H9 (cell line): ENCODE data around the gene SLC39A1. TPM values are rescaled to one million over a fixed set of nuclear protein-coding genes. Genes with fewer than 3 reads are reported as not detected.

Experiments used
- DNase-seq: peaks from one replicate; pipeline ENCODE4 v3.0.0-alpha.2; 2017
- H2AFZ ChIP-seq: one replicate; pipeline ENCODE4 v1.6.1; 2013; ENCODE audit warnings: mild to moderate bottlenecking, low read length, control low read depth, moderate library complexity
- H2AK5ac ChIP-seq: 2 replicates; pipeline ENCODE4 v1.6.1; 2013; ENCODE audit warnings: low read length, control low read depth, mixed read lengths; ENCODE audit not compliant: insufficient read length
- H2BK120ac ChIP-seq: one replicate; pipeline ENCODE4 v1.6.1; 2013; ENCODE audit warnings: low read depth, mild to moderate bottlenecking, low read length, control low read depth, inconsistent platforms; ENCODE audit not compliant: poor library complexity, severe bottlenecking
- H2BK12ac ChIP-seq: 2 replicates; pipeline ENCODE4 v1.6.1; 2013; ENCODE audit warnings: low read length, control low read depth, mixed read lengths, low read depth; ENCODE audit not compliant: insufficient read length
- H2BK15ac ChIP-seq: 2 replicates; pipeline ENCODE4 v1.6.1; 2013; ENCODE audit warnings: low read depth, low read length, control low read depth
- H2BK20ac ChIP-seq: one replicate; pipeline ENCODE4 v1.6.1; 2013; ENCODE audit warnings: low read depth, mild to moderate bottlenecking, low read length, control low read depth, inconsistent platforms; ENCODE audit not compliant: poor library complexity, severe bottlenecking
- H2BK5ac ChIP-seq: 2 replicates; pipeline ENCODE4 v1.6.1; 2013; ENCODE audit warnings: low read length, control low read depth, mixed read lengths; ENCODE audit not compliant: insufficient read length
- H3K14ac ChIP-seq: 2 replicates; pipeline ENCODE4 v1.6.1; 2013; ENCODE audit warnings: low read length, control low read depth; ENCODE audit not compliant: insufficient read depth
- H3K18ac ChIP-seq: 2 replicates; pipeline ENCODE4 v1.6.1; 2013; ENCODE audit warnings: low read depth, mild to moderate bottlenecking, mixed read lengths, low read length, control low read depth; ENCODE audit not compliant: insufficient read length
- H3K23ac ChIP-seq: 2 replicates; pipeline ENCODE4 v1.6.1; 2013; ENCODE audit warnings: low read length, control low read depth, mixed read lengths, low read depth; ENCODE audit not compliant: insufficient read length
- H3K23me2 ChIP-seq: 2 replicates; pipeline ENCODE4 v1.6.1; 2013; ENCODE audit warnings: low read depth, mild to moderate bottlenecking, mixed read lengths, low read length, control low read depth; ENCODE audit not compliant: insufficient read length, poor library complexity, severe bottlenecking
- H3K27ac ChIP-seq: 2 replicates; pipeline ENCODE4 v1.5.1; 2013; ENCODE audit warnings: low read length, control low read depth, mixed read lengths, low read depth; ENCODE audit not compliant: insufficient read length
- H3K27me3 ChIP-seq: 2 replicates; pipeline ENCODE4 v1.6.1; 2013; ENCODE audit warnings: low read length, control low read depth, inconsistent platforms; ENCODE audit not compliant: insufficient read depth
- H3K4ac ChIP-seq: 2 replicates; pipeline ENCODE4 v1.6.1; 2013; ENCODE audit warnings: low read depth, mild to moderate bottlenecking, control low read depth, inconsistent platforms, low read length, moderate library complexity
- H3K4me1 ChIP-seq: 2 replicates; pipeline ENCODE4 v1.6.1; 2013; ENCODE audit warnings: low read length, control low read depth, inconsistent platforms; ENCODE audit not compliant: insufficient read depth
- H3K4me2 ChIP-seq: 2 replicates; pipeline ENCODE4 v1.6.1; 2013; ENCODE audit warnings: low read length, control low read depth, mixed read lengths; ENCODE audit not compliant: insufficient read length, insufficient read depth
- H3K56ac ChIP-seq: 2 replicates; pipeline ENCODE4 v1.6.1; 2013; ENCODE audit warnings: low read depth, mild to moderate bottlenecking, mixed read lengths, low read length, control low read depth; ENCODE audit not compliant: insufficient read length
- H3K79me1 ChIP-seq: 2 replicates; pipeline ENCODE4 v1.6.1; 2013; ENCODE audit warnings: low read depth, mild to moderate bottlenecking, moderate library complexity, low read length, control low read depth, inconsistent platforms; ENCODE audit not compliant: insufficient read depth, poor library complexity, severe bottlenecking
- H3K79me2 ChIP-seq: 2 replicates; pipeline ENCODE4 v1.6.1; 2013; ENCODE audit warnings: low read length, control low read depth, inconsistent platforms; ENCODE audit not compliant: insufficient read depth
- H3K9ac ChIP-seq: 2 replicates; pipeline ENCODE4 v1.6.1; 2013; ENCODE audit warnings: low read length, control low read depth, mixed read lengths; ENCODE audit not compliant: insufficient read length; ENCODE audit errors: extremely low read depth
- H3K9me3 ChIP-seq: one replicate; pipeline ENCODE4 v1.6.1; 2013; ENCODE audit warnings: low read depth, low read length, inconsistent platforms; ENCODE audit not compliant: control insufficient read depth
- H3T11ph ChIP-seq: one replicate; pipeline ENCODE4 v1.6.1; 2013; ENCODE audit warnings: mild to moderate bottlenecking, low read length, control low read depth, inconsistent platforms
- H4K20me1 ChIP-seq: one replicate; pipeline ENCODE4 v1.6.1; 2013; ENCODE audit not compliant: control insufficient read depth, insufficient read length, insufficient read depth
- H4K5ac ChIP-seq: 2 replicates; pipeline ENCODE4 v1.6.1; 2013; ENCODE audit warnings: low read depth, mild to moderate bottlenecking, mixed read lengths, low read length, control low read depth; ENCODE audit not compliant: insufficient read length
- H4K8ac ChIP-seq: replicated peaks from 2 replicates; pipeline ENCODE4 v1.6.1; 2013; ENCODE audit warnings: low read length, control low read depth, mixed read lengths, low read depth; ENCODE audit not compliant: insufficient read length
- H4K91ac ChIP-seq: 2 replicates; pipeline ENCODE4 v1.6.1; 2013; ENCODE audit warnings: low read depth, mild to moderate bottlenecking, moderate library complexity, mixed read lengths, low read length, control low read depth; ENCODE audit not compliant: insufficient read length
- H3K27ac Mint-ChIP-seq, 3 experiments: 2 replicates in 2 of 3; 3 replicates in 1 of 3; pipeline ENCODE4 v1.8.0; 2020 to 2021; ENCODE audit warnings: mixed read lengths in 3 of 3, mild to moderate bottlenecking in 1 of 3, moderate library complexity in 1 of 3
- H3K27me3 Mint-ChIP-seq: 2 replicates; pipeline ENCODE4 v1.8.0; 2021; ENCODE audit warnings: low read depth, mild to moderate bottlenecking, moderate library complexity, mixed read lengths
- H3K36me3 Mint-ChIP-seq, 3 experiments: 2 replicates in 2 of 3; 3 replicates in 1 of 3; pipeline ENCODE4 v1.8.0; 2020 to 2021; ENCODE audit warnings: low read depth in 3 of 3, mixed read lengths in 3 of 3; ENCODE audit not compliant: insufficient read depth in 1 of 3
- H3K4me1 Mint-ChIP-seq, 2 experiments: 2 replicates each; pipeline ENCODE4 v1.8.0; 2020; ENCODE audit warnings: mixed read lengths in 2 of 2
- H3K4me3 Mint-ChIP-seq, 2 experiments: 2 replicates in 1 of 2; 3 replicates in 1 of 2; pipeline ENCODE4 v1.8.0; 2020 to 2021; ENCODE audit warnings: mild to moderate bottlenecking in 2 of 2, mixed read lengths in 2 of 2, moderate library complexity in 1 of 2
- H3K9me3 Mint-ChIP-seq, 2 experiments: 2 replicates in 1 of 2; 3 replicates in 1 of 2; pipeline ENCODE4 v1.8.0; 2020; ENCODE audit warnings: mild to moderate bottlenecking in 2 of 2, mixed read lengths in 2 of 2, moderate library complexity in 1 of 2
- WGBS: extraction: QIAGEN DNeasy Blood & Tissue Kit; methylation state at CpG from one replicate; pipeline ENCODE4 v1.1.7; 2013; ENCODE audit warnings: missing lambda C conversion rate, low lambda C conversion rate, mixed read lengths; ENCODE audit not compliant: insufficient read length; ENCODE audit errors: extremely low coverage; 5-methylcytosine and 5-hydroxymethylcytosine counted together
- total RNA-seq: library from RNA; stranded (reverse); gene quantifications from 2 replicates; pipeline ENCODE4 v1.2.1, GENCODE V29; 2021
- TF ChIP-seq, protein P1 (sequence below): fragments of 200-600 bp; sonication (generic); conservative IDR thresholded peaks from 3 replicates; pipeline ENCODE4 v1.8.0; 2021; ENCODE audit warnings: antibody characterized with exemption, mild to moderate bottlenecking

Gene SLC39A1
- total RNA-seq, 1 experiment from 2014 or later = 161 TPM

DNA sequence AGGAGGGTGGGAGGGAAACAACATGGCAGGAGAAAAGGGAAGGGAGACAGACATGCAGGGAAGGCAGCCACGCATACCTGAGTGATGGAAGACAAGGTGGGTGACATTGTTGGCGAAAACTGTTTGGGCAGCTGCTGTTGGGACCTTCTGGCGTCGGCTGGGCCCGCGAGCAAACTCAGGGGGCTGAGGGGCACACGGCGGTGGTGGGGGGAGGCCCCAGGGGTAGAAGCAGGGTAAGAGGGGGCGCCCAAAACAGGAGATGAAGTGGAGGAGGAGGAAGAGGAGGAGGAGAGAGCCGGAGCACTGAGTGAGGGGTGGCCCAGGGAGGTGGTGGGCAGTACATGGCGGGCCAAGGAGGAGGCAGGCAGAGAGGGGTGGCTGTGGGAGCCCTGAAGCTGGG lies 12.2 kb downstream of the SLC39A1 start:
- H4K8ac ChIP-seq = no peak overlapping the region
- peaks cover 12% of the 10 kb centered on the region for H3K79me2 ChIP-seq
- H2BK120ac ChIP-seq = no peak overlapping the region
- H4K91ac ChIP-seq = no peak overlapping the region
- DNase-seq = no peak
- Mint-ChIP-seq H3K4me3 (no peak overlapping the region), H3K27ac (0 out of 7 replicates have a peak overlapping the region, but pooled peaks of 1 of the 3 experiments have one; percentile 2), H3K9me3 (no peaks in the 10 kb centered on the region), H3K27me3 (no peaks in the 10 kb centered on the region), H3K4me1 (peaks cover 6 to 7% of the 10 kb centered on the region in 2 experiments; a peak in 3 of 4 replicates), H3K36me3 (peaks cover 23 to 68% (median 38%) of the 10 kb centered on the region in 3 experiments; a peak in 6 of 7 replicates)
- no peak overlapping the region for H3K27ac ChIP-seq
- H4K20me1 ChIP-seq = peaks cover 2% of the 10 kb centered on the region
- H2AK5ac ChIP-seq = no peak overlapping the region
- H3K14ac ChIP-seq = no peak overlapping the region
- H3K9ac ChIP-seq = no peak overlapping the region
- no peak overlapping the region for H4K5ac ChIP-seq
- H2BK12ac ChIP-seq = no peak overlapping the region
- no peaks in the 10 kb centered on the region for H3K27me3 ChIP-seq
- peaks cover 6% of the 10 kb centered on the region for H3K79me1 ChIP-seq
- TF ChIP-seq, protein P1, sequence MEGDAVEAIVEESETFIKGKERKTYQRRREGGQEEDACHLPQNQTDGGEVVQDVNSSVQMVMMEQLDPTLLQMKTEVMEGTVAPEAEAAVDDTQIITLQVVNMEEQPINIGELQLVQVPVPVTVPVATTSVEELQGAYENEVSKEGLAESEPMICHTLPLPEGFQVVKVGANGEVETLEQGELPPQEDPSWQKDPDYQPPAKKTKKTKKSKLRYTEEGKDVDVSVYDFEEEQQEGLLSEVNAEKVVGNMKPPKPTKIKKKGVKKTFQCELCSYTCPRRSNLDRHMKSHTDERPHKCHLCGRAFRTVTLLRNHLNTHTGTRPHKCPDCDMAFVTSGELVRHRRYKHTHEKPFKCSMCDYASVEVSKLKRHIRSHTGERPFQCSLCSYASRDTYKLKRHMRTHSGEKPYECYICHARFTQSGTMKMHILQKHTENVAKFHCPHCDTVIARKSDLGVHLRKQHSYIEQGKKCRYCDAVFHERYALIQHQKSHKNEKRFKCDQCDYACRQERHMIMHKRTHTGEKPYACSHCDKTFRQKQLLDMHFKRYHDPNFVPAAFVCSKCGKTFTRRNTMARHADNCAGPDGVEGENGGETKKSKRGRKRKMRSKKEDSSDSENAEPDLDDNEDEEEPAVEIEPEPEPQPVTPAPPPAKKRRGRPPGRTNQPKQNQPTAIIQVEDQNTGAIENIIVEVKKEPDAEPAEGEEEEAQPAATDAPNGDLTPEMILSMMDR = no peak
- H3T11ph ChIP-seq = no peak overlapping the region
- H3K56ac ChIP-seq = no peak overlapping the region
- H2BK15ac ChIP-seq = no peak overlapping the region
- no peak overlapping the region for H3K4me2 ChIP-seq
- H3K23ac ChIP-seq = no peak overlapping the region
- no peaks in the 10 kb centered on the region for H3K9me3 ChIP-seq
- H2BK20ac ChIP-seq = no peak overlapping the region
- H2AFZ ChIP-seq = no peak overlapping the region
- no peak overlapping the region for H2BK5ac ChIP-seq
- H3K18ac ChIP-seq = no peak overlapping the region
- H3K23me2 ChIP-seq = no peaks in the 10 kb centered on the region
- no peaks in the 10 kb centered on the region for H3K4me1 ChIP-seq
- no CpG with 5 or more reads among the region's 11 CpGs for WGBS
- H3K4ac ChIP-seq = no peak overlapping the region
